GM04503 (cell line): ENCODE data around the gene DNM3.

Source experiments
- DNase-seq: peaks from one replicate; pipeline ENCODE4 v3.0.0-alpha.2; 2012; ENCODE audit warnings: low read depth

The DNM3 gene

DNA sequence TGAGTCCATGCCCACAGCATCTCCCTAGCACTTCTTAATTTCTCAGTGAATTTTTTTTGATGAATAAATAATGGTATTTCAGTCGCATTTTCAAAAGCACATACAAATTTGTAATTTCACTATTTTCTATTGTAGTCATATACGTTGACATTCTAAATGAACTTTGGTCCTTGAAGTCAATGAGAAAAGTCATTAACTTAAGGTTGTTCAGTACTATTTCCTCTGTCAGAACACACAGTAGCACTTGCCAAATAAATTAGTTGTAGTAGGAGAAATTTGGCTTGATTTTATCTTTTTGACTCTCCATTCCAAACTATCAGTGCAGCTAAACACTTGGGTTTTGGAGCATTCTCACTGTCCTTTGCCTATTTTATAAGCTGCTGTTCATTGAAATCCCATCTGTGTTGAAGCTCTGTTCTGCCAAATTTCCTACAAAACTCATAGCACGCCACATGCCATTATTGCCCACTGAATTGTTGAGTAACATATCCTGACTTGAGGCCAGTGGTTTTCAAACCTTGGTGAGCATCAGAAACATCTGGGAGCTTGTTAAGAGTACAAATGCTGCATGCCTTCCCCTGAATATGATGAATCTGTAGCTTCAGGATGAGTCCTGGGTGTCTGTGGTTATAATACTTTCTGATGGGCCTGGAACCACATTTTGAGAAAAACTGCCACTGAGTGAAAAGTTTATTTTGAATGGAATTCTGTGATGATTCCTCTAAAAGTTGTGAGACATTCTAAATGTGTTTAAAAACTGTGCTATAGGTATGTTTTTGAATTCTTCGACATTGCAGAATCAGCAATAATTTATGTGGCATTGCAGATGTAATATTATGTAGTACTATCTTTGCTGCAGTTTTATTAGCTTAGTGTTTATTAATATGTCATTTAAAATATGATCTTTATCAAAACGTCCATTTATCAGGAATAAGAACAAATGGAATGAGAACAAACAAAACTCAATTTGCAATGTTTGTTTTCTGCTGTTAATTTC is 78.9 kb downstream of the DNM3 start:
- DNase-seq, result peak; percentile 34

DNA sequence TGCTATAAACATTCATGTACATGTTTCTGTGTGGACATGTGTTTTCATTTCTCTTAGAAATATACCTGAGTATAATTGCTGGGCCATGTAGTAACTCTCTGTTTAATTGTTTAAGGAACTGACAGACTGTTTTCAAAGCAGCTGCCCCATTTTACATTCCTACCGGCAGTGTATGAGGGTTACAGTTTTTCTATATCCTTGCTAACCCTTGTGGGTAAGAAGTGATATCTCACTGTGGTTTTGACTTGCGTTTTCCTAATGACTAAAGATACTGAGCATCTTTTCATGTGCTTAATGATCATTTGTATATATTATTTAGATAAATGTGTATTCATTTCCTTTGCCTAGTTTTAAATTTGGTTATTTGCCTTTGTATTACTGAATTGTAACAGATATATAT is 81.7 kb downstream of the DNM3 start:
- no peak for DNase-seq

DNA sequence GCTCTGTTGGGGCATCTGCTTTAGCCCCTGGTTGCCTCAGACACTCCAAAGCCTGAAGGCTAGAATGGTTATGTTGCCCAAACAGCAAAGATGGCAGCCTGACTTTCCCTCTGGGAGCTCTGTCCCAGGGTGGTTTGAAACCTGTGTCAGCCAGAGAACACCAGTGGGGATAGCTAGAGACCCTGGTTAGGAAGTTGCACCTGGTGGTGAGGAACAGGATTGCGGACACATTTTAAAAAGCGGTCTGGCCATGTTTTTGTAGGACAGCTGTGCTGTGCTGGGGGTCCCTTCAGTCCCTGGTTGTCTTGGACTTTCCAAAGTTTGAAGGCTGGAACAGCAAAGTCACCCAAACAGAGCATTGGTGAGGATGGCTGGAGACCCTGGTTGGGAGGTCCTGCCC is 87.8 kb downstream of the DNM3 start:
- DNase-seq, result no peak

DNA sequence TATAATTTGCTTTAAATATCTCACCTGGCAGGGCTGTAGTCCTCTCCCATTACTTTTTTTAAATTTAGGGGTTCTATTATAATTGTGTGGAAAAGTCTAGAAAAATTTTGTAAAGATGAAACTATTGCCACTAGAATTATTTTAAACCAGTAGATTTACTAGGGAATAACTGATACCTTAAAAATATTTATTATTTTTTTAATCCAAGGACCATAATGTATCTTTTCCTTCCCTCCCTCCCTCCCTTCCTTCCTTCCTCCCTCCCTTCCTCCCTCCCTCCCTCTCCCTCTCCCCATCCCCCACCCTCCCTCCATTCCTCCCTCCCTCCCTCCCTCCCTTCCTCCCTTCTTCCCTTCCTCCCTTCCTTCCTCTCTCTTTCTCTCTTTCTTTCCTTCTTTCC is 90.5 kb downstream of the DNM3 start:
- no peak for DNase-seq

DNA sequence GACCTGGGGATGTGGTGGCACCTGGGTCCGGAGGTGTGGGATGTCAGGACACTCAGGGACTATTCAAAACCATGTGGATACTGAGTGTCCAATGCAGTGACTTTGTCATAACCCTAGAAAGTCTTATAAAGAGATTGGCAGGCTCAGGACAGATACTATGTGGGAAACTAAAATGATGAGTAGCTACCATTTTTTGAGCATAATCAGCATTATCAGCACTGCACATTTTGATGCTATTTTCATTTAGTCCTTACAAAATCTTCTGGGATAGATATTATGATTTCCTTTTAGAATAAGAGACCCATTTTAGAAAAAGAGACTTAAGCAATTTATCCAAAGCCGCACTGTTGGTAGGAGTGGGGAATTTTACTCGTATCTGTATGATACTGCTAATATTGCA is 93.4 kb downstream of the DNM3 start:
- no peak for DNase-seq

DNA sequence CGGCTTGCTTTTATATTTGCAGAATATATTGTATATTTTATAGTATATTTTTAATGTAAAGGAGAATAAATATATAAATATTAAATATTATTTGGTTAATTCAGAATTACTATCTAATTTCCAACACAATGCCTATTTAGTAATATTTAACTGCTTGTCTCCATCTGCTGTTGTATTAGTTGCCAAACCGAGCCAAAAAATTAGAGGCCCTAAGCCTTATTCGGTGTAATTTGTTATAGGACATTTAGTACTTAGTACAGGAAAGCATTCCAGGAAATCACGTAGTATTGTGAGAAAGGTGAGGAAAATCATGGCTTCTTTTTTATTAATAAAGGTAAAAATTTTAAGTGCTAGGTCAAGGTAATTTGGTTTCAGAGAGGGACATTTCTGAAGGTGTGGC is 93.8 kb downstream of the DNM3 start:
- DNase-seq, result no peak

DNA sequence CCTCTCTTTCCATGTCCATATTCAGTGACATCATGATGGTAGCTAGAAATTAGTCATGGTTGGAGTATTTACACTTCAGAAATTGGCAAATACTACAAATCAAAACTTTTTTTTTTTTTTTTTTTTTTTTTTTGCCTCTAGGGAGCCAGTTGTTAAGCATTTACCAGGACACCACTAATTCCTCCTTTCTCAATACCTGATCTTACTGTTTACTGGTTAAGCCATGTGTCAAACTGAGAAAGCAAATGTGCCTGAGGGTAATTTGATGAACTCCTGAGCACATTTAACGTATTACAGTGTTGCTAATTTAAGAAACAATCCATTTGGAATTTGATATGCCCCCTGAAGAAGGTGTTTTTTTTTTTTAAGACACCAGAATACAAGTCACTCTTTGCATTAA is 94.4 kb downstream of the DNM3 start:
- DNase-seq, result no peak

DNA sequence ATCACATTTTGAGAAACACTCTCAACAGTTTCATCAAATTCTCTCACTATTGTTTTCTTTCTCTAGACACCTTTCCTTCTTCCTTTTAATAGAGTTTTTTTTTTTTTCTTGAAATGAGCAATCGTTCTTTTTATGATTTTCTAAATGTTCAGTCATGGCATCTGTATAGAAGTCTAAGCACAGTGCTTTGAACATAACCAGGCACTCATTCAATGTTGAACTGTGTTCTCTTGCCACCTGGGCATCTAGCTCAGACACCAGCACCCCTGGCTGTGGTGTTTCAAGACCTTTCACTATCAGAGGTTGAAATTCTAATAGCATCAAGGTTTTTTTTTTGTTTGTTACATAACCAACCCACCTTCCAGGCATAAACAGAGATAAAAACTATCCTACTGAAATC is 96.6 kb downstream of the DNM3 start:
- no peak for DNase-seq

DNA sequence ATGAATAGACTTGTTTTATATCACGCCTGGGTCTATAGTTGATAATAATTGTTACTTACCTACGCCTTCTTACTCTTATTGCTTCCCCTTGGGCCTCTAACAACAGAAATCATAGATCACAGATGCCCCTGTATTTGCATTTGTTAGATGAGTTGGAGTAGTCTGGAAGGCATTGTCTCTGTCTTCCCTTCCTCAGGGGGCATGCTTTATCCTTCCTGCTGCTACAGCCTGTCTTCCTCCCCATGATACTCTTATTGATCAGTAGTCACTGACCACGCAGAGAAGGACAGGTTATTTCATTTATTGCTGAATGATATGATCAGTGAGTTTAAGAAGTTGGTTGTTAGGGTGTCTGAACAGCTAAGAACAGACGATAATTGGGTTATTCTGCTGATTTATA is 98.4 kb downstream of the DNM3 start:
- no peak for DNase-seq

DNA sequence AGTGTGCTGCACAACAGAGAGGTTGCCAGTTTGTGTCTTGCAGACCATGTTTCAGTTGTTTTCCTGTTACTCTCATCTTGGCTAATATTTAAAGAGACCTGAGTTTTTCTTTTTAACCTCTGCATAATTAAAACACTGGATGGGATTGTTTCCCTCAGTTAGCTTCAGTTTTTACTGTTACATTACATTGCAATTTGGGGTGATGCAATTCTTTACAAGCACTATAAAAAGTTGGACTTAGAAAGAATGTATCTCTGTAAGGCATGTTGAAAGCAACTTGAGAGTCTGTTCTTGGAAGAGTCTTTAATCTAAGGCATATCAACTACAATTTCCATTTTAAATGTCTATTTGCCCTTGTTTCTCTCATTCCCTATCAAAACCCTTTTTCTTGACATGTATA is 99.1 kb downstream of the DNM3 start:
- DNase-seq, result peak; percentile 14

DNA sequence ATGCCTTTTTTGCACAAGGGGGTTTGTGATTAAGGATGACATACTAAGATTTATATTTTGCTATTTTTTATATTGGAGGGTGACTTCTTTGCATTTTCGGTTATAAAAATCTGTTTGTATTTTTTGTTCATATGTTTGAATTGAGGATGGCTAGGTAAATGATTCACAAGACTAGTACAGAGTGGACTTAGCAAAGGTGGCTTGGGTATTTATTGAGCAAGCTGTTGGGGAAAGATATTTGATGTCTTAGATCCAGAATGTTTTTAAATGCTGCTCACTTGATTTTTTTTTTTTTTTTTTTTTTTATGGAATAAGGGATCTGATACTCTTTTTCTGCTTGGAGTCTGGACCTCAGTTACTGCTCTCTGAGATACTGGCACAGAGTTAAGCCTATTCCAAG is 100.6 kb downstream of the DNM3 start:
- no peak for DNase-seq

DNA sequence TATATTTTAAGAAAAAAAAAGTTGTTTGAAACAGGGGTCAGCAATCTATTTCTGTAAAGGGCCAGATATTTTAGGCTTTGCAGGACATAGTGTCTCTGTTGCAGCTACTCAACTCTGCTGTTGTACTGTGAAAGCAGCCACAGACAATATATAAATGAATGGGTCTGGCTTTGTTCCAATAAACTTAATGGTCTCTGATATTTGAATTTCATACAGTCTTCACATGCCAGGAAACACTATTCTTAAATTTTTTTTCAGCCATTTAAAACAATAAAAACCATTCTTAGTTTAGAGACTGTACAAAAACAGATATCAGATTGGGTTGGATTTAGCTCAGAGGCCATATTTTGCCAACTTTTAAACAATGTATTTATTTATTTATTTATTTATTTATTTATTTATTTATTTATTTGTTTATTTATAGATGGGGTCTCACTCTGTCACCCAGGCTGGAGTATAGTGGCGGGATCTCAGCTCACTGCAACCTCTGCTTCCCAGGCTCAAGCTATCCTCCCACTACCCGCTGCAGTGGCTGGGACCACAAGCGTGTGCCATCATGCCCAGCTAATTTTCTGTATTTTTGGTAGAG is 102.8 kb downstream of the DNM3 start:
- DNase-seq, result no peak

DNA sequence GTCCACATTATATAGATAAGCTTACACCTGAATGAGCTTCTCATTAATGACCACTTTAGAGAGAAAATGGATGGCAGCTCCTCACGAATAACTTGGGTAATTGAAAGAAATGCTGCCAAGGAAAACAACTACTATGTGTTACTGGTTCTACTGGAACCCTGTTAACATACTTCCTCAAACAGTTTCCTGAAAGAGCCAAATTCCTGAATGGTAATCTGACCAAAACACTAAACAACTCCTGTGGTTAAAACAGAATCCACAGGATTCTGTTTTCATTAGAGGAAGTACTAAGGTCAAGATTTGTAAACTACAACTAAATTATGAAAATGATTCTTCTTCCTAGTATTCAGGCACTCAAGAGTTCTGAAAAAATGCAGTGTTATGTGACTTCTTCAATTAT is 107.2 kb downstream of the DNM3 start:
- peak; percentile 51 for DNase-seq

DNA sequence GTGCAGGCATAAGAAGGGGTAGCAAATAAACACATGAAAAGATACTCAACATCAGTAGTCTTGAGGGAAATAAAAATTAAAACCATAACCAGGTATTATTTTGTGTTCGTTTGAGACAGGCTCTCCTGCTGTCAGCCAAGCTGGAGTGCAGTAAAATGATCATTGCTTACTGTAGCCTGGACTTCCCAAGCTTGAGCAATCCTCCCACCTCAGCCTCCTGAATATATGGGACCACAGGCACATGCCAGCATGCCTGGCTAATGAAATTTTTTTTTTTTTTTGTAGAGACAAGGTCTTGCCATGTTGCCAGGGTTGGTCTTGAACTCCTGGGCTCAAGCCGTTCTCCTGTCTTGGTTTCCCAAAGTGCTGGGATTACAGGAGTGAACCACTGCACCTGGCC is 108.0 kb downstream of the DNM3 start:
- no peak for DNase-seq

DNA sequence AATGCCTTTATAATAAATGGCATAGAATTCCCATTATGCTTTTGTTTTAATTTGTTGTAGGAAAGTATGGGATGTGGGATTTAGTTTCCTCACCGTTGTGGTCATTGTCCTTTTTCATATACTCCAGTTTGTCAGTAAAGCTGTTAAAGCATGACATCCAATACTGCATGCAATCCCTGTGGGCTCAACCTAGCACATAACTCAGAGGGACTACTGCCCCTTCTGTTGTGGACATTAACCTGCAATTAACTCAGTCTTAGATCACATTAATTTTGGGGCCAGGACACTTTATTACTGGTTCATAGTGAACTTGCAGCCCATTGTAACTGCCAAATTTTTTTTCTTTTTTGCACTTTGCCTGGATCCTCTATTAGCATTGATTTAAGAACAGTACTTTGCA is 112.5 kb downstream of the DNM3 start:
- DNase-seq, result no peak

DNA sequence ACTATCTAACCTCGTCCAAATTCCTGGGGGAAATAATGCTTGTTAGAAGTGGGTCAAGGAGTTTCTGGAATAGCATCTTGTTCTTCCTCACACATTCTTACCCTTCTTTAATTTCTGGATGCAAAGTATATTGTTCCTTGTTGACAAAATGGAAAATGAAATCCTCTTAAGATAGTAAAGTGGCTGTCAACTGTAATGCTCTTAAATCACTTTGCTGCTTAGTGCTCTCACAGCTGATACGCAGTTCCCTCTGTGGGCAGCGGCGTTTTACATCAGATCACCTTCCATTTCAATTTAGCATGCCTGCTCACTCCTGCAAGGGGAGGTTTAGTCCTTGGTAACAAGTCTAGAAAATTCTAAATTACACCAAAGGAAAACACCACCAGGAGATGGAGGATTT is 113.1 kb downstream of the DNM3 start:
- DNase-seq, result no peak

DNA sequence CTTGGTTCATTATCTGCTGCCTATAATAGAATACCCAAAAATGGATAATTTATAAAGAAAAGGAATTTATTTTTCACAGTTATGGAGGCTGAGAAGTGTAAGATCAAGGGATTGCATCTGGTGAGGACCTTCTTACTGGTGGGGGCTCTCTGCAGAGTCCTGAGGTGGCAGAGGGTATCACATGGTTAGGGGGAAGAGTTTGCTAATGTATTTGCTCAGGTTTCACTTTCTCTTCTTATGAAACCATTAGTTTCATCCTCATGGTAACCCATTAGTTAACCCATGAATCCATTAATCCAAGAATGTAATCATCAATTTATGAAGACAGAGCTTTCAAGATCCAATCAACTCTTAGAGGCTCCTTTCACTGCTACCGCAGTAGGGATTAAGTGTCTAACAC is 120.6 kb downstream of the DNM3 start:
- no peak for DNase-seq

DNA sequence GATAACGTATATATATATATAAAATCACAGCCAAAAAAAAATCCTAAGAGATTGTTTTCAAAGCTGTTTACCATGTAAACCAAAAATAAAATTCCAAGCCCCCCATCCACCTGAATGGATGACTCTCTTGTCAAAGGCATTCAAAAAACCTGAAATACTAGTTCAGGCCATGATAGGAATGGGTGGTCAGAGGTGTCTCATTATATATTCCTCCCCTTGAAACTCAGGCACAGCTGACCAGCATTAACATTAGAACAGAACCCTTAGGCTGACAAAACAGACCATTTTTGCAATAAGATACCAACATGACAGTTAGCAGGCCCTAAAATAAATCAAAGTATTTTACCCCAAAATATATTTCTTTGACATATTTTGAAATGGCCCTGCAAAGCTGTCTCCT is 122.5 kb downstream of the DNM3 start:
- no peak for DNase-seq

DNA sequence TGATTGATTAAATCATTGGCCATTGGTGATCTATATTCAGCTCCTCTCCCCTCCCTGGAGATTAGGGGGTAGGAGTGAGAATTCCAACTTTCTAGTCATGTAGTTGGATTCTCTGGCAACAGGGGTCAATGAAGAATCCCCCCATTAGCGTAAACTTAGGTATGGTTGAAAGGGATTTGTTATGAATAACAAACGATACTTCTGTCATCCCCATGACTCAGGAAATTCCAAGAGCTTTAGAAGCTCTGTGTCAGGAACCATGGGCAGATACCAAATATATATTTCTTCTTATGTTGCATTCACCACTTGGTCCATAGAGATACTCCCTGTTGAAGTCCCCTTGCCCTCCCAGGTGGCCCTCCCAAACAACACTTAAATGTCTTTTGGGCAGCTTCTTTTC is 124.5 kb downstream of the DNM3 start:
- peak; percentile 15 for DNase-seq

DNA sequence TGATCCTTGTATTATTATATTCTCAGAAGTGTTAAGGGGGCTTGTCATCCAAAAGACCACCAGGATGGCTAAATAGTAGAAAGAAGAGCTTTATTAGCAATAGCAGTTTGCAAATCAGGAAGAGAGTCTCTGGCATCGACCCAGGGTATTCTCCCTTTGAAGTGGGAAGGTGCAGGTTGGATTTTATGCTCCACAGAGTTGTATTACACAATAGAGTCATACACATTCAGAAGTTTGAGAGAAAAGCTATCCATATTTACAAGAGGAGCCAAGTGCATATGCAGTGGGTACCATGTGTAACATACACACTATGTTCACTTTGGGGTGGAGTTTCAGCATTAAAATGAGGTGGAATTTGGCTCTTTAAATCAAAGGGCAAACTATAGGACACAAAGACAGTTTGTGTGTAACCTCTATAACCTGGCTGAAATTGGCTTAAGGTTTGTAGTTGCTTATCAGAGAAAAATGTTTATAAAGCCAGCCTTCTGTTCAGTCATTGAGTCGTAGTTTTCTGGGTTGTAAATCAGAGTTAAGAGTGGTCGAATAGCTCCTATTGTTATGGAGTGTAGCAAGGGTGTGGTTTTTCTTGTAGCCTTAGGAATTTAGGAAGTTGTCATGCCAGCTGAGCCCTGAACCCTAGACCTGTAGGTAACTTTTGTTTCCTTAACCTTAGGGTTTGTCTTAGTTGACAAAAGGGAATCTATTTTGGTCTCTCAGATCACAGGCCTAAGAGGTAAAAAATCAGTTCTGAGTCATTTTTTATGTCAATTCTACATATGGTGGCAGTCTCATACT is 125.3 kb downstream of the DNM3 start:
- DNase-seq, result no peak

DNA sequence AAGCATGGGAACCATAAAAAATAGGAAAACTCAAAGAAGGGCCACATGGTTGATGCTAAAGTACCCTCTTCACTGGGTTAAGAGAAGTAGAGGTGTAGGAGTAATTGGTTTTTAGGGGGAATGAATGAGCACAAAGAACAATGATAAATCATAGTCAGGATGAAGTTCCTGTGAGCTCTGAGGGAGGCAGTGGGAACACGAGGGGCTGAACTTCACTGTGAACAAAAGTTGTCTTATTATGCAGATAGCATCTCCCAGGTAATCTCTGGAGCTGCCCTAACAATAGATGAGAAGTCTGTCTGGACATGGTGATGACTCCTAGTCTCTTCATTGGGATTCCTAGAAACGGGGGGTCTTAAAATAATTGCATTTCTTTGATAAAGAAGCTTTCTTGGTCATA is 127.9 kb downstream of the DNM3 start:
- no peak for DNase-seq

DNA sequence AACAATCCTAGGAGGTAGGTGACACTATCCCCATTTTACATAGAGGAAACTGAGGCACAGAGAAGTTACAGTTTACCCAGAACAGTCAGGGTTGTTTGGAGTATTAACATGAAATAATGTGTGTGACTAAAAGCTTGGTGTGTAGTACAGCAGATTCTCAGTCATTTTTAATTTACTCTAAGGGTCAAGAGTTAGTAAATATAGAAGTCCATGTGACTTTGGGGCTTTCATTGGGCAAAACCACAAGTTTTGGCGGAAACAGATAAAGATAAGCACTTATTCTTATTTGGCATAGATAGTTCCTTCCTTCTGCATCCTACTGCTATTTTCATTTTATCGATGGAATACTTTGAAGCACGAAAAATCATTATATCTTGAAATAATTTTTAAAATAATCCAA is 128.5 kb downstream of the DNM3 start:
- no peak for DNase-seq

DNA sequence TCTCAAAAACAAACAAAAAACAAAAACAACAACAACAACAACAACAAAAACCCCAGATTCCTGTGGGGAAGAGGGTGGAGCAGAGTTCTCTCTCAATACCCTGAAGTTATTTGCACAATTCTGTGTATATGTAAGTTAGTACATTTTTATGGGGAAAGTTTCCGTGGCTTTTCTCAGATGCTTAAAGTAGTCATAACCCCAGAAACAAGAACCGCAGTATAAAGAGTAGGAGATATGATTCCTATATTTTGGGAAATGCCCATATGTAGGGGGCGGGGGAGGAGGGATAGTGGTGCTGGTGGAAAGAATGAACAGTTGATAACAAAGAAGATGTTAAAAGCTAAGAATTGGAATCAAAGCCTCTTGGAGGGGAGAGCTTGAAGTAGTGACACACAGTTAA is 131.5 kb downstream of the DNM3 start:
- DNase-seq, result no peak
